Osteoblast (primary cell): Measurements from ENCODE around the gene P4HA2. TPM values are rescaled to one million over a fixed set of nuclear protein-coding genes. Genes with fewer than 3 reads are reported as not detected.
"Not testable (repeated sequence)": the region's sequence is repeated elsewhere in the genome, so short reads cannot be mapped to it uniquely, and the experiment has no call there.

ENCODE experiments used
- DNase-seq: peaks from one replicate; pipeline ENCODE4 v3.0.0; 2011; ENCODE audit warnings: low spot score, mixed read lengths; ENCODE audit not compliant: insufficient read length; ENCODE audit errors: missing footprints
- H2AFZ ChIP-seq: 2 replicates; pipeline ENCODE4 v1.6.0; 2011; ENCODE audit warnings: mild to moderate bottlenecking, low read length
- H3K27ac ChIP-seq: 2 replicates; pipeline ENCODE4 v1.5.1; 2011; ENCODE audit warnings: mild to moderate bottlenecking, low read depth, low read length, moderate library complexity
- H3K27me3 ChIP-seq: 2 replicates; pipeline ENCODE4 v1.6.0; 2012; ENCODE audit warnings: mild to moderate bottlenecking, control low read depth, inconsistent platforms, low read length, moderate library complexity; ENCODE audit not compliant: insufficient read depth
- H3K36me3 ChIP-seq: 2 replicates; pipeline ENCODE4 v1.5.1; 2011; ENCODE audit warnings: mild to moderate bottlenecking, low read length, control low read depth, moderate library complexity; ENCODE audit not compliant: insufficient read depth
- H3K4me1 ChIP-seq: 2 replicates; pipeline ENCODE4 v1.5.1; 2011; ENCODE audit warnings: mild to moderate bottlenecking, low read length, control low read depth, moderate library complexity; ENCODE audit not compliant: insufficient read depth
- H3K4me2 ChIP-seq: 2 replicates; pipeline ENCODE4 v1.6.0; 2011; ENCODE audit warnings: mild to moderate bottlenecking, low read length; ENCODE audit not compliant: insufficient read depth
- H3K4me3 ChIP-seq: fragments of 200-600 bp; sonication (generic); 3 replicates; pipeline ENCODE4 v1.5.1; 2012; ENCODE audit warnings: mild to moderate bottlenecking, low read length, inconsistent platforms; ENCODE audit not compliant: insufficient read depth
- H3K79me2 ChIP-seq: 2 replicates; pipeline ENCODE4 v1.6.0; 2012; ENCODE audit warnings: mild to moderate bottlenecking, low read length, control low read depth, inconsistent platforms; ENCODE audit not compliant: insufficient read depth
- H3K9me3 ChIP-seq: 2 replicates; pipeline ENCODE4 v1.5.1; 2011; ENCODE audit warnings: low read depth, low read length, control low read depth
- H4K20me1 ChIP-seq: 2 replicates; pipeline ENCODE4 v1.6.0; 2012; ENCODE audit warnings: mild to moderate bottlenecking, low read length, control low read depth; ENCODE audit not compliant: insufficient read depth
- total RNA-seq: library from RNA; depleted of rRNA; stranded (reverse); fragments of >200 nt; gene quantifications from 2 replicates; pipeline ENCODE4 v1.2.3, GENCODE V29; 2012
- TF ChIP-seq, protein P1 (sequence below): IDR thresholded peaks from 2 replicates; pipeline ENCODE4 v1.5.1; 2011; ENCODE audit warnings: mild to moderate bottlenecking, low read depth, low read length, moderate library complexity; ENCODE audit errors: extremely low read depth

The P4HA2 gene
- total RNA-seq, 1 donor, result 186 TPM

GRCh38 chr5:132156413-132156812 is 71.2 kb downstream of the P4HA2 start:
- no peak overlapping the region for H3K4me3 ChIP-seq
- TF ChIP-seq, protein P1, sequence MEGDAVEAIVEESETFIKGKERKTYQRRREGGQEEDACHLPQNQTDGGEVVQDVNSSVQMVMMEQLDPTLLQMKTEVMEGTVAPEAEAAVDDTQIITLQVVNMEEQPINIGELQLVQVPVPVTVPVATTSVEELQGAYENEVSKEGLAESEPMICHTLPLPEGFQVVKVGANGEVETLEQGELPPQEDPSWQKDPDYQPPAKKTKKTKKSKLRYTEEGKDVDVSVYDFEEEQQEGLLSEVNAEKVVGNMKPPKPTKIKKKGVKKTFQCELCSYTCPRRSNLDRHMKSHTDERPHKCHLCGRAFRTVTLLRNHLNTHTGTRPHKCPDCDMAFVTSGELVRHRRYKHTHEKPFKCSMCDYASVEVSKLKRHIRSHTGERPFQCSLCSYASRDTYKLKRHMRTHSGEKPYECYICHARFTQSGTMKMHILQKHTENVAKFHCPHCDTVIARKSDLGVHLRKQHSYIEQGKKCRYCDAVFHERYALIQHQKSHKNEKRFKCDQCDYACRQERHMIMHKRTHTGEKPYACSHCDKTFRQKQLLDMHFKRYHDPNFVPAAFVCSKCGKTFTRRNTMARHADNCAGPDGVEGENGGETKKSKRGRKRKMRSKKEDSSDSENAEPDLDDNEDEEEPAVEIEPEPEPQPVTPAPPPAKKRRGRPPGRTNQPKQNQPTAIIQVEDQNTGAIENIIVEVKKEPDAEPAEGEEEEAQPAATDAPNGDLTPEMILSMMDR, result no peak

DNA sequence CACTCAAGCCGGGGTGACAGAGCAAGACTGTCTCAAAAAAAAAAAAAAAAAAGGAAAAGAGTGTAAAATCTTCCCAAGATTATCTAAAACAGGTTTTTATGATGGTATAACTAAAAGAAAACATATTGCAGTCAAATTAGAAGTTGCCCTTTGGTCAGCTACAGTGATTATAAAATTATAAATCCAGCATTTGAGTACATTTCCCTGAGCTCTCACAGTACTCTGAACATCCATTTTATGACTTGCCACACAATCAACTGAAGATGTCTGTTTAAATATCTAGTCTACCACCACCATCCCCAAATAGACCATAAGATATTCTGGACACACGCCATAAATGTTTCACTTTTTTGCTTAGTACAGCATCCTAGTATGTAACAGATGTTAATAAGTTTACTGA is 77.1 kb downstream of the P4HA2 start:
- H2AFZ ChIP-seq, result no peak overlapping the region
- no peaks in the 10 kb centered on the region for H3K79me2 ChIP-seq
- TF ChIP-seq, protein P1, result no peak
- DNase-seq, result no peak
- no peaks in the 10 kb centered on the region for H3K4me1 ChIP-seq
- H3K27ac ChIP-seq, result no peak overlapping the region
- no peak overlapping the region for H3K4me3 ChIP-seq
- no peaks in the 10 kb centered on the region for H4K20me1 ChIP-seq
- no peaks in the 10 kb centered on the region for H3K9me3 ChIP-seq
- peaks cover 21% of the 10 kb centered on the region for H3K27me3 ChIP-seq
- H3K36me3 ChIP-seq, result no peaks in the 10 kb centered on the region
- no peak overlapping the region for H3K4me2 ChIP-seq

More at GRCh38 chr5:132156413-132156812, 71.2 kb downstream of the P4HA2 start:
- no peaks in the 10 kb centered on the region for H3K79me2 ChIP-seq
- H3K27ac ChIP-seq, result no peak overlapping the region
- H3K36me3 ChIP-seq, result no peaks in the 10 kb centered on the region
- no peaks in the 10 kb centered on the region for H4K20me1 ChIP-seq
- no peaks in the 10 kb centered on the region for H3K4me1 ChIP-seq
- no peak for DNase-seq
- H3K9me3 ChIP-seq, result no peaks in the 10 kb centered on the region
- no peak overlapping the region for H3K4me2 ChIP-seq
- H2AFZ ChIP-seq, result no peak overlapping the region
- no peaks in the 10 kb centered on the region for H3K27me3 ChIP-seq

DNA sequence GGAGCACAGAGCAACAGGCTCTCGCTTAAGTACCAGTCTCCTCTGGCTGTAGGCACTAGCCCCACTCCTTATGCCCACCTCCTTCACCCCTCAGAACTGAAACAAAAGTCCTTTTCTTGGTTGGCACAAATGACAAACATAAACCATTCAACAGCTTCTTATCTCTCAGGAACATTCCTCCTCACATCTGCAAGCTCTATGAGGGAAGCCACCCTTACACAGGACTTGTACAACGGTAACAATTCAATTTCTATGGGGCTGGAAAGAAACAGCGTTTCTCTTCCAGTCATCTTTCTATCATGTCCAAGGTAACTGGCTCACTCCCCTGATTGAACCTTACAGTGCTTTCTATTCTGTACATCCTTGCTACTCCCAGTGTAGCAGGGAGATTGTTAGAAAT is 80.0 kb downstream of the P4HA2 start:
- H3K4me2 ChIP-seq, result no peak overlapping the region
- H3K79me2 ChIP-seq, result no peaks in the 10 kb centered on the region
- no peak overlapping the region for H3K27ac ChIP-seq
- no peaks in the 10 kb centered on the region for H4K20me1 ChIP-seq
- H3K4me1 ChIP-seq, result no peaks in the 10 kb centered on the region
- H3K36me3 ChIP-seq, result no peaks in the 10 kb centered on the region
- peaks cover 7% of the 10 kb centered on the region for H3K9me3 ChIP-seq
- DNase-seq, result no peak
- no peak overlapping the region for H2AFZ ChIP-seq
- no peak overlapping the region for H3K4me3 ChIP-seq
- peaks cover 21% of the 10 kb centered on the region for H3K27me3 ChIP-seq
- TF ChIP-seq, protein P1, result no peak

DNA sequence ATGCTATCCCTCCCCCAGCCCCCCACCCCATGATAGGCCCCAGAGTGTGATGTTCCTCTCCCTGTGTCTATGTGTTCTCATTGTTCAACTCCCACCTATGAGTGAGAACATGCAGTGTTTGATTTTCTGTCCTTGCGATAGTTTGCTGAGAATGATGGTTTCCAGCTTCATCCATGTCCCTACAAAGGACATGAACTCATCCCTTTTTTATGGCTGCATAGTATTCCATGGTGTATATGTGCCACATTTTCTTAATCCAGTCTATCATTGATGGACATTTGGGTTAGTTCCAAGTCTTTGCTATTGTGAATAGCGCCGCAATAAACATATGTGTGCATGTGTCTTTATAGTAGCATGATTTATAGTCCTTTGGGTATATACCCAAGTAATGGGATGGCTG is 82.3 kb downstream of the P4HA2 start:
- DNase-seq, H3K9me3 ChIP-seq, H3K4me1 ChIP-seq, H4K20me1 ChIP-seq, H3K27ac ChIP-seq, H3K4me3 ChIP-seq, H3K36me3 ChIP-seq, H3K79me2 ChIP-seq, H3K4me2 ChIP-seq, H2AFZ ChIP-seq: not testable (repeated sequence)
- H3K27me3 ChIP-seq, result peaks cover 21% of the 10 kb centered on the region
